Osteoblast (primary cell): Measurements from ENCODE around the gene LRP2. TPM values are rescaled to one million over a fixed set of nuclear protein-coding genes. Genes with fewer than 3 reads are reported as not detected.
A peak's percentile ranks its signal among the peaks of the same experiment; 100 is the strongest.

Experiments used
- DNase-seq: peaks from one replicate; pipeline ENCODE4 v3.0.0; 2011; ENCODE audit warnings: low spot score, mixed read lengths; ENCODE audit not compliant: insufficient read length; ENCODE audit errors: missing footprints
- H2AFZ ChIP-seq: 2 replicates; pipeline ENCODE4 v1.6.0; 2011; ENCODE audit warnings: mild to moderate bottlenecking, low read length
- H3K27ac ChIP-seq: 2 replicates; pipeline ENCODE4 v1.5.1; 2011; ENCODE audit warnings: mild to moderate bottlenecking, low read depth, low read length, moderate library complexity
- H3K27me3 ChIP-seq: 2 replicates; pipeline ENCODE4 v1.6.0; 2012; ENCODE audit warnings: mild to moderate bottlenecking, control low read depth, inconsistent platforms, low read length, moderate library complexity; ENCODE audit not compliant: insufficient read depth
- H3K36me3 ChIP-seq: 2 replicates; pipeline ENCODE4 v1.5.1; 2011; ENCODE audit warnings: mild to moderate bottlenecking, low read length, control low read depth, moderate library complexity; ENCODE audit not compliant: insufficient read depth
- H3K4me1 ChIP-seq: 2 replicates; pipeline ENCODE4 v1.5.1; 2011; ENCODE audit warnings: mild to moderate bottlenecking, low read length, control low read depth, moderate library complexity; ENCODE audit not compliant: insufficient read depth
- H3K4me2 ChIP-seq: 2 replicates; pipeline ENCODE4 v1.6.0; 2011; ENCODE audit warnings: mild to moderate bottlenecking, low read length; ENCODE audit not compliant: insufficient read depth
- H3K4me3 ChIP-seq: fragments of 200-600 bp; sonication (generic); 3 replicates; pipeline ENCODE4 v1.5.1; 2012; ENCODE audit warnings: mild to moderate bottlenecking, low read length, inconsistent platforms; ENCODE audit not compliant: insufficient read depth
- H3K79me2 ChIP-seq: 2 replicates; pipeline ENCODE4 v1.6.0; 2012; ENCODE audit warnings: mild to moderate bottlenecking, low read length, control low read depth, inconsistent platforms; ENCODE audit not compliant: insufficient read depth
- H3K9me3 ChIP-seq: 2 replicates; pipeline ENCODE4 v1.5.1; 2011; ENCODE audit warnings: low read depth, low read length, control low read depth
- H4K20me1 ChIP-seq: 2 replicates; pipeline ENCODE4 v1.6.0; 2012; ENCODE audit warnings: mild to moderate bottlenecking, low read length, control low read depth; ENCODE audit not compliant: insufficient read depth
- total RNA-seq: library from RNA; depleted of rRNA; stranded (reverse); fragments of >200 nt; gene quantifications from 2 replicates; pipeline ENCODE4 v1.2.3, GENCODE V29; 2012
- TF ChIP-seq, protein P1 (sequence below): IDR thresholded peaks from 2 replicates; pipeline ENCODE4 v1.5.1; 2011; ENCODE audit warnings: mild to moderate bottlenecking, low read depth, low read length, moderate library complexity; ENCODE audit errors: extremely low read depth

Gene LRP2
- total RNA-seq, 1 donor, result not detected

DNA sequence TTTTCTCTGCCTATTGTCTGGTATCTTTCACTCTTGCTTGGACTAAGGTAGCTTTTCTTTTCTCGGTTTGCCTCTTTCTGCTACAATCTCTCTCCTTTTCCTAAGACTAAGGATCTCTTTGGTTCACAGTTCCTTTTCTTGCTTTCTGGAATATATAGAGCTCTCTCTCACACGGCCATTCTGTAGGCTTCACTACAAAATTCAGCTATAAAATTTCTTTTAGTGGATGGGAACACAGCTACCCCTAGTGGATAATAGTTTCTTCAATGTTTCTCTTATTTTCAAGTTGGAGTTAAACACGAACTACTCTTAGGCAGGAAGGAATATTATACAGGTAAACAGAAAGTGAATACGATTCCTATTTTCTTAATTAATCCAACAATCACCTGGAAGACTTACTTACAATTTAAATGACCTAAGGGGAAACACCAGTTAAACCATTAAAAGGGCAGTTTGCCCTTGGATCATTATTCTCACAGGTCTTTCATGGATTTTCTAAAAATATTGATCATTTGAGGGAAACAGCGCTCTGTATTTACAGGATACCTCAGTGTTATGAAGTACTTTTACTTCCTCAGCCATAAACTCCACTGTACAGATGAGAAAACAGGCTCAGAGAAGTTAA is 140.5 kb downstream of the LRP2 start:
- no peaks in the 10 kb centered on the region for H3K79me2 ChIP-seq
- TF ChIP-seq, protein P1, sequence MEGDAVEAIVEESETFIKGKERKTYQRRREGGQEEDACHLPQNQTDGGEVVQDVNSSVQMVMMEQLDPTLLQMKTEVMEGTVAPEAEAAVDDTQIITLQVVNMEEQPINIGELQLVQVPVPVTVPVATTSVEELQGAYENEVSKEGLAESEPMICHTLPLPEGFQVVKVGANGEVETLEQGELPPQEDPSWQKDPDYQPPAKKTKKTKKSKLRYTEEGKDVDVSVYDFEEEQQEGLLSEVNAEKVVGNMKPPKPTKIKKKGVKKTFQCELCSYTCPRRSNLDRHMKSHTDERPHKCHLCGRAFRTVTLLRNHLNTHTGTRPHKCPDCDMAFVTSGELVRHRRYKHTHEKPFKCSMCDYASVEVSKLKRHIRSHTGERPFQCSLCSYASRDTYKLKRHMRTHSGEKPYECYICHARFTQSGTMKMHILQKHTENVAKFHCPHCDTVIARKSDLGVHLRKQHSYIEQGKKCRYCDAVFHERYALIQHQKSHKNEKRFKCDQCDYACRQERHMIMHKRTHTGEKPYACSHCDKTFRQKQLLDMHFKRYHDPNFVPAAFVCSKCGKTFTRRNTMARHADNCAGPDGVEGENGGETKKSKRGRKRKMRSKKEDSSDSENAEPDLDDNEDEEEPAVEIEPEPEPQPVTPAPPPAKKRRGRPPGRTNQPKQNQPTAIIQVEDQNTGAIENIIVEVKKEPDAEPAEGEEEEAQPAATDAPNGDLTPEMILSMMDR, result peak; percentile 61
- no peaks in the 10 kb centered on the region for H3K27me3 ChIP-seq
- no peaks in the 10 kb centered on the region for H3K36me3 ChIP-seq
- no peak overlapping the region for H2AFZ ChIP-seq
- H3K4me2 ChIP-seq, result no peak overlapping the region
- H4K20me1 ChIP-seq, result no peaks in the 10 kb centered on the region
- H3K4me3 ChIP-seq, result no peak overlapping the region
- no peak overlapping the region for H3K27ac ChIP-seq
- no peaks in the 10 kb centered on the region for H3K9me3 ChIP-seq
- DNase-seq, result peak; percentile 29
- H3K4me1 ChIP-seq, result no peaks in the 10 kb centered on the region

DNA sequence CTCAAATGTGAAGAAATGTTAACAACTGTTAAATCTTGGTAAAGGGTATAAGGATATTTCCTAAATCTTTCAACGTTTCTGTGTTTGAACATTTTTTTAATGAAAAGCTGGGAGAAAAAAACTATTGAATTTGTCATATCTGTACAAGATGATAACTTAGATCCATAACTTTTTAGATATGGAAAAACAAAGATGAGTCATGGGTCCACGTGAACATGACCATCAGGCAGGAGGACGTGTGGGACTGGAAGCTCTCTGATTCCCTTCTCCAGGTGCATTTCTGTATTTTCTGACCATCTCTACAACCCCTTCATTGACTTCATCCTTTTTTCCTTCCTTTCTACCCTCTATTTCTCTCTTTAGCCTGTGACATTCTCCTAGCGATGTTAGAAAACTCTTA is 151.4 kb downstream of the LRP2 start:
- no peaks in the 10 kb centered on the region for H3K27me3 ChIP-seq
- TF ChIP-seq, protein P1, result no peak
- H3K27ac ChIP-seq, result no peak overlapping the region
- no peak for DNase-seq
- no peaks in the 10 kb centered on the region for H4K20me1 ChIP-seq
- H3K4me1 ChIP-seq, result no peaks in the 10 kb centered on the region
- no peak overlapping the region for H2AFZ ChIP-seq
- no peak overlapping the region for H3K4me2 ChIP-seq
- no peaks in the 10 kb centered on the region for H3K36me3 ChIP-seq
- H3K79me2 ChIP-seq, result no peaks in the 10 kb centered on the region
- no peaks in the 10 kb centered on the region for H3K9me3 ChIP-seq
- no peak overlapping the region for H3K4me3 ChIP-seq

DNA sequence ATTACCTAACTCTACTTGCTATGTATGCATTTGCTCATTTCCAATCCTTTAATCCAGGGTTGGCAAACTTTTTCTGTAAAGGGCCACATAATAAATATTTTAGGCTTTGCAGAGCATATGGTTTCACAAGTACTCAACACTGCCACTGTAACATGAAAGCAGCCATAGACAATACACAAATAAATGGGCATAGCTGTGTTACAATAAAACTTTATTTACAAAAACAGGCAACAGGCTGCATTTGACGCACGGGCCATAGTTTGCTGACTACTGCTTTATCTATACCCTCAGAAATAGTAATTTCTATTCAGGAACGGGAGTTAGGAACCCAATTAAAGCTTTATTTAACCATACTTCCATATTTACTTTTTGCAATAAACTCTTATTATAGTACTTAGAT is 154.3 kb downstream of the LRP2 start:
- no peak for DNase-seq
- H3K27me3 ChIP-seq, result no peaks in the 10 kb centered on the region
- no peaks in the 10 kb centered on the region for H3K36me3 ChIP-seq
- H2AFZ ChIP-seq, result no peak overlapping the region
- no peak overlapping the region for H3K4me3 ChIP-seq
- H3K4me1 ChIP-seq, result no peaks in the 10 kb centered on the region
- H3K79me2 ChIP-seq, result no peaks in the 10 kb centered on the region
- TF ChIP-seq, protein P1, result no peak
- H3K27ac ChIP-seq, result no peak overlapping the region
- no peaks in the 10 kb centered on the region for H4K20me1 ChIP-seq
- no peaks in the 10 kb centered on the region for H3K9me3 ChIP-seq
- no peak overlapping the region for H3K4me2 ChIP-seq

DNA sequence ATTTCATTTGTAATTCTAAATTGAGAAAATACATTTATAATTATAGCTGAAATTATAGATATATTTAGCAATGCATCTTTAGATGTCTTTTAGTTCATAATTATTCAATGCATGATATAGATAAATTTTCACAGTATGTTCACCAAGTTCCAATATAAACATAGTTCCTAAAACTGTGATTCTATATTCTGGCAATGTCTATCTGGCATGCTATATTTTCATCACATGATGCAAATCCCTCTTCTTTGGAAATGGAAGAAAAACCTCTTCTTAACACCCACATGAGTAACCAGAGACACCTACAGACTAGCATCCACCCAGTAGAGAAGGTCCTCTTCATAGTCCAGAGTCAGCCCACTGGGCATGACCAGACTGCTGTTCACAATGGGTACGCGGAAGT is 157.2 kb downstream of the LRP2 start:
- Histone ChIP-seq H3K79me2 (no peaks in the 10 kb centered on the region), H3K36me3 (no peaks in the 10 kb centered on the region), H4K20me1 (no peaks in the 10 kb centered on the region), H3K4me1 (no peaks in the 10 kb centered on the region), H2AFZ (no peak overlapping the region), H3K4me3 (no peak overlapping the region), H3K9me3 (no peaks in the 10 kb centered on the region), H3K27ac (no peak overlapping the region), H3K4me2 (no peak overlapping the region), H3K27me3 (no peaks in the 10 kb centered on the region)
- TF ChIP-seq, protein P1, result no peak
- no peak for DNase-seq
